Loucy (cell line): Measurements from ENCODE around the gene KRTAP5-1.
A peak's percentile ranks its signal among the peaks of the same experiment; 100 is the strongest.
"Not testable (repeated sequence)": the region's sequence is repeated elsewhere in the genome, so short reads cannot be mapped to it uniquely, and the experiment has no call there.

ENCODE experiments used
- H2AFZ ChIP-seq: fragments of 200-600 bp; sonication (generic); 2 replicates; pipeline ENCODE4 v1.6.0; 2016; ENCODE audit warnings: antibody characterized with exemption, mild to moderate bottlenecking, low read length, moderate library complexity
- H3F3A ChIP-seq: fragments of 200-600 bp; 2 replicates; pipeline ENCODE4 v1.6.0; 2016; ENCODE audit warnings: antibody characterized with exemption, low read depth, mild to moderate bottlenecking
- H3K27me3 ChIP-seq: fragments of 200-600 bp; sonication (generic); 2 replicates; pipeline ENCODE4 v1.6.1; 2014; ENCODE audit warnings: low read length, mild to moderate bottlenecking; ENCODE audit not compliant: insufficient read depth, poor library complexity, severe bottlenecking
- H3K36me3 ChIP-seq: fragments of 200-600 bp; sonication (generic); 2 replicates; pipeline ENCODE4 v1.6.1; 2016; ENCODE audit warnings: low read length; ENCODE audit not compliant: insufficient read depth
- H3K4me1 ChIP-seq: fragments of 200-600 bp; sonication (generic); 2 replicates; pipeline ENCODE4 v1.5.1; 2014; ENCODE audit warnings: low read length, mild to moderate bottlenecking; ENCODE audit not compliant: insufficient read depth, poor library complexity, severe bottlenecking
- H3K4me2 ChIP-seq: fragments of 200-600 bp; sonication (generic); 2 replicates; pipeline ENCODE4 v1.6.0; 2014; ENCODE audit warnings: antibody characterized with exemption, low read length, low read depth, mild to moderate bottlenecking; ENCODE audit not compliant: poor library complexity, severe bottlenecking
- H3K4me3 ChIP-seq: fragments of 200-600 bp; sonication (generic); 2 replicates; pipeline ENCODE4 v1.5.1; 2014; ENCODE audit warnings: low read length, mild to moderate bottlenecking, mixed read lengths; ENCODE audit not compliant: poor library complexity, severe bottlenecking
- H3K79me2 ChIP-seq: fragments of 200-600 bp; sonication (generic); 2 replicates; pipeline ENCODE4 v1.6.1; 2014; ENCODE audit warnings: low read length; ENCODE audit not compliant: insufficient read depth
- H3K9ac ChIP-seq: fragments of 200-600 bp; sonication (generic); 2 replicates; pipeline ENCODE4 v1.6.0; 2014; ENCODE audit warnings: mild to moderate bottlenecking, low read depth, low read length, moderate library complexity; ENCODE audit not compliant: poor library complexity, severe bottlenecking
- H3K9me2 ChIP-seq: fragments of 200-600 bp; sonication (generic); replicated peaks from 2 replicates; pipeline ENCODE4 v1.6.1; 2016; ENCODE audit warnings: low read depth, low read length, mixed read lengths
- H3K9me3 ChIP-seq: fragments of 200-600 bp; sonication (generic); 2 replicates; pipeline ENCODE4 v1.6.1; 2014; ENCODE audit warnings: mild to moderate bottlenecking, antibody characterized with exemption, low read length, low read depth; ENCODE audit not compliant: insufficient read depth
- H4K20me1 ChIP-seq: fragments of 200-600 bp; sonication (generic); 2 replicates; pipeline ENCODE4 v1.6.0; 2014; ENCODE audit warnings: antibody characterized with exemption, low read length, mild to moderate bottlenecking; ENCODE audit not compliant: insufficient read depth, poor library complexity, severe bottlenecking
- CTCF ChIP-seq: fragments of 200-600 bp; sonication (generic); conservative IDR thresholded peaks from 2 replicates; pipeline ENCODE4 v1.5.1; 2014; ENCODE audit warnings: mild to moderate bottlenecking, antibody characterized with exemption, low read length
- EZH2phosphoT487 ChIP-seq: fragments of 200-600 bp; IDR thresholded peaks from 2 replicates; pipeline ENCODE4 v1.6.1; 2018; ENCODE audit warnings: antibody characterized with exemption, mild to moderate bottlenecking, moderate library complexity, borderline replicate concordance

Gene KRTAP5-1

DNA sequence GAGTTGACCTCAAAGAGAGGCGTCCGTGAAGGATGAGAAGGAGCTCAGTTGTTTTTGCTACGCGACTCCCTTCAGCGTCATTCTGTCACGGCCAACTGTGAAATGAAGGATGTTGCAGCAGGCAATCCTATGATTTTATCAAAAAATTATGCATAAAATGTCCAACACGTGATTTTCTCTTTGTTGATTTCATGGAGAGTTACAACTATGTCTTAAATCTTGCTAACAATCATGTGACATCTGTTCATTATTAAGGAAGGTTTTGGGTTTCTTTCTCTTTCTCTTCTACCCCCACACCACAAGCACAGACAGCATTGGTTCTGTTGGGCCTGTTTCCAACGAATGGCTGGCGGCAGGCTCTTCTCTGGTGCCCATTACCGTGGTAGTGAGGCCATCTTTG lies 33.1 kb upstream of the KRTAP5-1 start:
- Histone ChIP-seq H4K20me1 (no peaks in the 10 kb centered on the region), H3K9me3 (no peaks in the 10 kb centered on the region), H3K4me3 (no peak overlapping the region), H3K27me3 (no peaks in the 10 kb centered on the region), H3K4me2 (no peak overlapping the region), H3F3A (no peaks in the 10 kb centered on the region), H3K36me3 (no peaks in the 10 kb centered on the region), H3K9ac (no peak overlapping the region), H3K9me2 (no peaks in the 10 kb centered on the region), H3K4me1 (no peaks in the 10 kb centered on the region), H2AFZ (peak overlapping the region; percentile 27; the same call in 1 of the 2 replicates), H3K79me2 (no peaks in the 10 kb centered on the region)
- TF ChIP-seq CTCF (no peak), EZH2phosphoT487 (no peak)

GRCh38 chr11:1608363-1608762 lies 23.3 kb upstream of the KRTAP5-1 start, which contains the start of gene KRTAP5-3:
Gene KRTAP5-3 (minus strand): TSS chr11:1608463. CDS start chr11:1608385, 78 bp downstream.
- Histone ChIP-seq H3K36me3 (no peaks in the 10 kb centered on the region), H3F3A (no peaks in the 10 kb centered on the region), H2AFZ (no peak within 1 kb of the TSS), H3K4me3 (no peak within 1 kb of the TSS), H3K9me2 (no peaks in the 10 kb centered on the region), H4K20me1 (no peaks in the 10 kb centered on the region), H3K9ac (no peak within 1 kb of the TSS), H3K27me3 (no peaks in the 10 kb centered on the region), H3K4me2 (no peak within 1 kb of the TSS), H3K4me1 (no peaks in the 10 kb centered on the region), H3K9me3 (no peaks in the 10 kb centered on the region), H3K79me2 (no peaks in the 10 kb centered on the region)
- TF ChIP-seq CTCF (no peak), EZH2phosphoT487 (no peak)

DNA sequence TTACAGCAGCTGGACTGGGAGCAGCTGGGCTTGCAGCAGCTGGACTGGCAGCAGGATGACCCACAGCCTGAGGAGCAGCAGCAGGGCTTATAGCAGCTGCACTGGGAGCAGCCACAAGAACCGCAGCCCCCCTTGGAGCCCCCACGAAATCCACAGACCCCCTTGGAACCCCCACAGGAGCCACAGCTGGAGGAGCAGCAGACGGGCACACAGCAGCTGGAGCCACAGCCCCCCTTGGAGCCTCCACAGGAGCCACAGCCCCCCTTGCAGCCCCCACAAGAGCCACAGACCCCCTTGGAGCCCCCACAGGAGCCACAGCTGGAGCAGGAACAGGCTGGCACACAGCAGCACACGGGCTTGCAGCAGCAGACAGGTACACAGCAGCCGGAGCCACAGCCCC lies 22.8 kb upstream of the KRTAP5-1 start:
- not testable (repeated sequence) for H3K9me2 ChIP-seq, H3K4me2 ChIP-seq, H3K36me3 ChIP-seq, H4K20me1 ChIP-seq, H3F3A ChIP-seq, H3K9me3 ChIP-seq, H3K4me3 ChIP-seq, H3K4me1 ChIP-seq, H2AFZ ChIP-seq, H3K9ac ChIP-seq, H3K27me3 ChIP-seq, H3K79me2 ChIP-seq

DNA sequence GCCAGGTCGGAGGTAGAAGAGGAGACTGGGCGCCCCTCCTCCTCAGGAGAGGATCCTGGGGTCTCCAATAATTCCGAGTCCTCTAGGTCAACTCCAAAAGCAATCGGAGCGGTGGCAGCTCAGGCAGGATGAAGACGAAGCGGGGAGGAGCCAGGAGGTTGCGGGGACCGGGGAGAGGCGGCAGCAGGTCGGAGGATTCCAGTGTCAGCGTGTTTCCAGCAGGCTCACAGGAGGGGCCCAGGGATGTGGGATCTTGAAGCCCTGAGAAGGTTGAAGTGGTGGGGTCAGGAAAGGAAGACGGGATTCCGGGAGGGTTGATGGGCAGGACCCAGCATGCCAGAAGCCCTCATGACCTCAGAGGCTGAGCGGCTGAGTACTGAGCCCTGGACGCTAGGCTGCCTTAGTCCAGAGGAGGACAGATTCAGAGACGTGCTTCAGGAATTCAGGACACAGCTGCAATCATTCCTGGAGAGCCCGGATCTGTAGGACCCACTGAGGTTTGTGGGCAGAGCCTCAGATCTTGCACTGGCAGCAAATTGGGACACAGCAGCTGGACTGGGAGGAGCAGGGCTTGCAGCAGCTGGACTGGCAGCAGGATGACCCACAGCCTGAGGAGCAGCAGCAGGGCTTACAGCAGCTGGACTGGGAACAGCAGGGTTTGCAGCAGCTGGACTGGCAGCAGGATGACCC lies 22.2 kb upstream of the KRTAP5-1 start:
- H3F3A ChIP-seq, H3K4me2 ChIP-seq, H3K4me3 ChIP-seq, H3K9ac ChIP-seq, H3K79me2 ChIP-seq, H4K20me1 ChIP-seq, H3K4me1 ChIP-seq, H2AFZ ChIP-seq, H3K27me3 ChIP-seq, H3K36me3 ChIP-seq, H3K9me2 ChIP-seq, H3K9me3 ChIP-seq: not testable (repeated sequence)

DNA sequence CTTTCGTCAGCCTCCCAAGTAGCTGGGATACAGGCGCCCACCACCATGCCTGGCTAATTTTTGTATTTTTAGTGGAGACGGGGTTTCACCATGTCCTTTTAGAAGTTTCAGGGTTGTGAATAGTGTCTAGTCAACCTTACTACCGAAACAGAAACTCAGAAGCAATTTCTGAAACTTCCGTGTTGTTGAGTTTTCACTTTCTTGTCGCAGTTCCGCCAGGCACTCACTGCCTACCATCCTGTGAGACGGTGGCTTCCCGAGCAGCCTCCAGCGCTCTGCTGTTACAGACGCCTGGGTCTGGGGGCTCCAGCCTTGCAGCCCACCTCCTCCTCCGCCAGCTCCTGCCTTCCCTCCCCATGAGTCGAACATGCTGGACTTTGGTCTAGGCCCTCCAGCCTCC lies 20.8 kb upstream of the KRTAP5-1 start:
- H3K9ac ChIP-seq, H3K9me2 ChIP-seq, H3K36me3 ChIP-seq, H3F3A ChIP-seq, H4K20me1 ChIP-seq, H3K4me1 ChIP-seq, H3K27me3 ChIP-seq, H3K79me2 ChIP-seq, H3K9me3 ChIP-seq, H3K4me3 ChIP-seq, H2AFZ ChIP-seq, H3K4me2 ChIP-seq: not testable (repeated sequence)
